SKM-1 (cell line): ENCODE results near the gene DAB1.

ENCODE experiments used
- DNase-seq: peaks from one replicate; lab custom pipeline; 2025; ENCODE audit not compliant: unreplicated experiment; lab: John Stamatoyannopoulos, UW

DAB1 gene

GRCh38 chr1:56963667-56964066 lies 460.2 kb downstream of the DAB1 start:
- no peak for DNase-seq

DNA sequence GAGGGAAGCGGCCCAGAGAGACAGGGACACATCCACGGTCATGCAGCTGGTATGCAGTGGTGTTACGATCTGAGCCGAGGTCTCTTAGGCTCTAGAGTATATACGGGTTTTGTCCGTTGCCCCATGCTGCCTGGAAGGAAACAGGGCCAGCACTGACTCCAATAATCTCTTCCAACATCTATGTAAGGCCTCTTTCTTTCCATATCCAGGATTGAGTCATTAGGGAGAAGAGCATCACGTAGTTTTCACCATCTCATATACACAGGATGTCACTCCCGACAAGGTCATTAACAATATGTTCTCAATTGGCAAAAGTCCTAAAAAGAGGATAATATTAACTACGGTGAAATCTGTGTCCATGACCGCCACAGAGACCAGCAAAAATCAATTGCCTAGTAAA lies 462.4 kb downstream of the DAB1 start:
- DNase-seq = no peak

DNA sequence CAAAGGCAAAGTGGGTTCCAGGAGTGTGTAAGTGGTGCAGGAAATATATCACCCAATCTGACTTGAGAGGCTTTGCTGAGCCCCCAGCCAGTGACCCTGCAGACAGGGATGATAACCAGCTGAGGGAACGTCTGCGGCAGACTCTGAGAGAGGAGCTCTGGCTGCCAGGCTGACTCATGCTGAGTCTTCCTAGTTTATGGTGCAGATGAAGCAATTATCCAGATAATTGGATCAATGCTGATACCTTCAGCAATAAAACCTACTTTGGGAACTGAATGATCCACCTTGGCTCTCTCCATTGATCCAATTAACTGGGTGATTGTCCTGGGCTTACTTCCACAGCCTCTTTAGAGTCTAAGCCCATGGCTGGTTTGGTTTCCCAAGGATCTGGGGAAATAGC lies 465.3 kb downstream of the DAB1 start:
- DNase-seq = no peak

GRCh38 chr1:56957931-56958330 lies 465.9 kb downstream of the DAB1 start:
- no peak for DNase-seq

GRCh38 chr1:56954664-56955063 lies 469.2 kb downstream of the DAB1 start:
- DNase-seq = no peak

- no peak for DNase-seq
Measured at GRCh38 chr1:56953386-56953785, 470.5 kb downstream of the DAB1 start.

GRCh38 chr1:56952501-56952900 lies 471.4 kb downstream of the DAB1 start:
- no peak for DNase-seq

GRCh38 chr1:56948403-56949023 lies 475.3 kb downstream of the DAB1 start:
- peak; percentile 16 for DNase-seq
